Karpas-422 (cell line): ENCODE data around the gene ITPKB. TPM values are rescaled to one million over a fixed set of nuclear protein-coding genes. Genes with fewer than 3 reads are reported as not detected.
A peak's percentile ranks its signal among the peaks of the same experiment; 100 is the strongest.

Experiments
- DNase-seq: peaks from one replicate; pipeline ENCODE4 v3.0.0-alpha.2; 2015
- H2AFZ ChIP-seq: fragments of 200-600 bp; sonication (generic); 2 replicates; pipeline ENCODE4 v1.6.1; 2014; ENCODE audit warnings: antibody characterized with exemption, low read length, mixed read lengths
- H3K27ac ChIP-seq: fragments of 200-600 bp; sonication (generic); 2 replicates; pipeline ENCODE4 v1.5.1; 2014; ENCODE audit warnings: mild to moderate bottlenecking, low read length, moderate library complexity
- H3K27me3 ChIP-seq: fragments of 200-600 bp; sonication (generic); 2 replicates; pipeline ENCODE4 v1.6.1; 2014; ENCODE audit warnings: low read length, mixed read lengths
- H3K36me3 ChIP-seq: fragments of 200-600 bp; sonication (generic); 2 replicates; pipeline ENCODE4 v1.6.1; 2014; ENCODE audit warnings: low read length, mixed read lengths; ENCODE audit not compliant: insufficient read depth
- H3K4me1 ChIP-seq: fragments of 200-600 bp; sonication (generic); 2 replicates; pipeline ENCODE4 v1.6.1; 2014; ENCODE audit warnings: mild to moderate bottlenecking, low read length, mixed read lengths
- H3K4me2 ChIP-seq: fragments of 200-600 bp; sonication (generic); 2 replicates; pipeline ENCODE4 v1.6.1; 2014; ENCODE audit warnings: low read length, low read depth, mild to moderate bottlenecking; ENCODE audit not compliant: poor library complexity, severe bottlenecking
- H3K4me3 ChIP-seq: fragments of 200-600 bp; sonication (generic); 2 replicates; pipeline ENCODE4 v1.5.1; 2014; ENCODE audit warnings: mild to moderate bottlenecking, antibody characterized with exemption, low read length, mixed read lengths
- H3K79me2 ChIP-seq: fragments of 200-600 bp; sonication (generic); 2 replicates; pipeline ENCODE4 v1.6.1; 2014; ENCODE audit warnings: mild to moderate bottlenecking, low read length, mixed read lengths
- H3K9ac ChIP-seq: fragments of 200-600 bp; sonication (generic); 2 replicates; pipeline ENCODE4 v1.6.0; 2014; ENCODE audit warnings: low read length
- H3K9me2 ChIP-seq: fragments of 200-600 bp; sonication (generic), shearing (Covaris generic); replicated peaks from 2 replicates; pipeline ENCODE4 v1.6.0; 2014; ENCODE audit warnings: mild to moderate bottlenecking, low read length, moderate library complexity; ENCODE audit not compliant: insufficient read depth
- H3K9me3 ChIP-seq: fragments of 300-700, 200-600 bp; sonication (generic); 2 replicates; pipeline ENCODE4 v1.6.1; 2014; ENCODE audit warnings: low read length, mixed read lengths
- H4K20me1 ChIP-seq: fragments of 200-600 bp; sonication (generic); 2 replicates; pipeline ENCODE4 v1.6.1; 2014; ENCODE audit warnings: mild to moderate bottlenecking, antibody characterized with exemption, low read length, low read depth; ENCODE audit not compliant: insufficient read depth
- total RNA-seq: library from RNA; depleted of rRNA; stranded (reverse); fragments of >200 nt; shearing (Covaris generic); gene quantifications from 2 replicates; pipeline ENCODE4 v1.2.3, GENCODE V29; 2014; ENCODE audit warnings: low replicate concordance

Gene ITPKB
- total RNA-seq, 1 experiment from 2014 or later = 79.0 TPM

DNA sequence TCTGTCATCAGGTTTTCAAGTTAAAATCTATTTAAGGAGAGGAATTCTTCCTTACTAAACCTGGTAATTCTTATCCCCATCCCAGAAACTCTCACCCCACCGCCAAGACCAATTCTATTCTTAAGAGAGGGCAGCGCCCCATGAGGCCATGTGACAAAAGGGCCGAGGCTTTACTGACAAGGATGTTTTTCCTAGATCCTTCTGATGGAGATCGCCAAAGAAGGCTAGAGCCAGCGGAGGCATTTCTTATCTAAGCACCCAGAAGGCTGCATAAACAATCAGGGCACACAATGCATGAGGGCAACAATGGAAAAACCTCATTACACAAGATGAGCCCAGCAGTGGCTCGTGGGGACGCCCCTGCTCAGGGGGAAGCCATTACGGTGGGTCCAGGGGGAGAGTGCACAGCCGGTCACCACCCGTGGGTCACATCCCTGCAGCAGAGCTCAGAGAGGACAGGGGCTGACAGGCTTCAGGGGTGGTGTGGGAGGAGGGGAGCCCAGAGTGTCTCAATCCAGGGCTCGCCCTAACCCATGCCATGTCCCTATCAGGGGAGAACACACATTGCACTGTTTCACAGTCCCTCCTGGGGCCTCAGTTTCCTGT, 88.7 kb downstream of the ITPKB start:
- no peak for DNase-seq

DNA sequence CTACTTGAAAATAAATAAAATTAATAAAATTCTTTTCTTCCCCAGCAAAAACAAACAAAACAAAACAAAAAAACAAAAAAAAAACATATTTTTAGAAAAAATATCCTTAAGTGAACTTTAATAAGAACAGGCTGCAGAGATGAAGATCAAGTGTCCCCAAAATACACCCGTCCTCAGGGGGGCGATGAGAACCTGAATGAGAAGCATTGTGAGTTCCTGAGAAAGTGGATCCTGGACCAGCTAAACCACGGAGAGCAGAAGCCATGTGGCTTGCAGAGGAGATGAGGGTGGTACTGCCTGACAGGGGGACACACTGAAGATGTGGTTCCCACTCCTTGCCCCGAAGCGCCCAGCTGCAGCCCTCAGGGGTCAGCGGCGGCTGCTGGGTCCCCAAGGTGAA, 89.3 kb downstream of the ITPKB start:
- peaks cover 27% of the 10 kb centered on the region for H3K79me2 ChIP-seq
- peaks cover 31% of the 10 kb centered on the region for H3K36me3 ChIP-seq
- H3K9ac ChIP-seq = no peak overlapping the region
- no peak overlapping the region for H3K27ac ChIP-seq
- H2AFZ ChIP-seq = no peak overlapping the region
- H3K9me3 ChIP-seq = no peaks in the 10 kb centered on the region
- H4K20me1 ChIP-seq = no peaks in the 10 kb centered on the region; the same call in 1 of the 2 replicates
- peak; percentile 82 for DNase-seq
- H3K4me3 ChIP-seq = no peak overlapping the region
- no peaks in the 10 kb centered on the region for H3K27me3 ChIP-seq
- no peaks in the 10 kb centered on the region for H3K4me1 ChIP-seq
- no peak overlapping the region for H3K4me2 ChIP-seq
- no peaks in the 10 kb centered on the region for H3K9me2 ChIP-seq

More for the DNA sequence above, 88.7 kb downstream of the ITPKB start:
- Histone ChIP-seq H3K4me1 (no peaks in the 10 kb centered on the region), H3K36me3 (peaks cover 31% of the 10 kb centered on the region), H3K9me3 (no peaks in the 10 kb centered on the region), H3K4me2 (no peak overlapping the region), H4K20me1 (no peaks in the 10 kb centered on the region; the same call in 1 of the 2 replicates), H2AFZ (no peak overlapping the region), H3K79me2 (peaks cover 33% of the 10 kb centered on the region), H3K27ac (no peak overlapping the region), H3K9me2 (no peaks in the 10 kb centered on the region), H3K27me3 (no peaks in the 10 kb centered on the region), H3K9ac (no peak overlapping the region), H3K4me3 (0 out of 2 replicates have a peak overlapping the region, but pooled peaks have one; percentile 11)

DNA sequence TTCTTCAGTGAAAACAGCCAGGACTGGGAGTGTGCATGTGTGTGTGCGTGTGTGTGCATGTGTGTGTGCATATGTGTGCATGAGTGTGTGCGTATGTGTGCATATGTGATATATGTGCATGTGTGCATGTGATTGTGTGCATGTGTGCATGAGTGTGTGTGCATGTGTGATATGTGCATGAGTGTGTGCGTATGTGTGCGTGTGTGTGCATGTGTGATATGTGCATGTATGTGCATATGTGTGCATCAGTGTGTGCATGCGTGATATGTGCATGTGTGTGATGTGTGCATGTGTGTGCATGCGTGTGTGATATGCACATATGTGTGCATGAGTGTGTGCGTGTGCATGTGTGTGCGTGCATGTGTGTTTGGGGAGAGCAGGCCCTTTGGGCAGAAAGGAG, 89.8 kb downstream of the ITPKB start:
- Histone ChIP-seq H3K36me3 (peaks cover 31% of the 10 kb centered on the region), H3K9me2 (no peaks in the 10 kb centered on the region), H3K9me3 (no peaks in the 10 kb centered on the region), H3K27me3 (no peaks in the 10 kb centered on the region), H3K4me3 (peak overlapping the region; percentile 20; the same call in 1 of the 2 replicates), H3K4me2 (no peak overlapping the region), H4K20me1 (no peaks in the 10 kb centered on the region; the same call in 1 of the 2 replicates), H2AFZ (no peak overlapping the region), H3K27ac (no peak overlapping the region), H3K4me1 (no peaks in the 10 kb centered on the region), H3K9ac (peak overlapping the region; percentile 66; the same call in 1 of the 2 replicates), H3K79me2 (peaks cover 22% of the 10 kb centered on the region)
- no peak for DNase-seq

DNA sequence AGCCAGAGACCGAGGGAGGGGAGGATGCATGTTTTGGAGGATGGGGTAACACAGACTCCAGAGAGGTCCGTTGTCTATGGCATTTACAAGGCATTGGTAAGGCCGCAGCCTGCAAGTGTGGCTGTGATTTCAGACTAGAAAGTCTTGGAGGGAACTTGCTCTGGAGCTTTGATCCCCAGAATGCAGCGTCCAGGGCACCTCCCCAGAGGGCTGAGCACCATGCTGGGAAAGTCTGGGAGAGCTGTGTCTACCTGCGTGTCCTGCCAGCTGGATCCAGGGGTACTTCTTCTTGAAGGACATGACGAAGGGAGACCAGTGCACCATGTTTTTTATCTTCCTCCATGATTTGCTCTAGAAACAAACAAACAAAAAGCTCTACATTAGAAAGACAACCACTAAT, 90.7 kb downstream of the ITPKB start:
- no peak overlapping the region for H2AFZ ChIP-seq
- H4K20me1 ChIP-seq = no peaks in the 10 kb centered on the region; the same call in 1 of the 2 replicates
- no peaks in the 10 kb centered on the region for H3K9me3 ChIP-seq
- H3K9ac ChIP-seq = peak overlapping the region; percentile 66
- no peaks in the 10 kb centered on the region for H3K9me2 ChIP-seq
- H3K79me2 ChIP-seq = peaks cover 18% of the 10 kb centered on the region
- H3K4me1 ChIP-seq = no peaks in the 10 kb centered on the region
- no peak overlapping the region for H3K4me2 ChIP-seq
- no peak for DNase-seq
- peak overlapping the region; percentile 18; the same call in 1 of the 2 replicates for H3K4me3 ChIP-seq
- no peaks in the 10 kb centered on the region for H3K27me3 ChIP-seq
- H3K36me3 ChIP-seq = peaks cover 31% of the 10 kb centered on the region
- H3K27ac ChIP-seq = no peak overlapping the region

DNA sequence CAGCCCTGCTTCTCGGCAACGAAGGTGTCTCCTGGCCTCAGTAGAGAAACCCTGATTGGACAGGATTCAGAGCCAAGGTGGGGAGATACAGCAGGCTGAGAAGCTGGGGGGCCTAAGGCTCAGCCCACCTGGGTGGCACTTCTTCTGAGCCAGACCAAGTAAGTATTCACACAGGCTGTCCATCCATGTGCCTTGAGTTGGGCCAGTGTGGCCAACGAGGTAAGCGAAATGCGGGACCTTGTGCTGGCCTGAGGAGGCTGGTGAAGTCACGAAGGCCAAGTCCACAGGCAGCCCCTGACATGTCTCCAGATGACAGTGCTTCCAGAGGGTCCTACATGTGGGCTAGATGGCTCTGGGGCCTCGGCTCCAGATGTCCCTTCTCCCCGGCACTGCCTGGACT, 91.4 kb downstream of the ITPKB start:
- no peak for DNase-seq
- Histone ChIP-seq H3K79me2 (peaks cover 18% of the 10 kb centered on the region), H3K27me3 (no peaks in the 10 kb centered on the region), H3K4me2 (no peak overlapping the region), H3K9ac (peak overlapping the region; percentile 66), H2AFZ (no peak overlapping the region), H3K27ac (no peak overlapping the region), H3K9me2 (no peaks in the 10 kb centered on the region), H3K36me3 (peaks cover 34% of the 10 kb centered on the region), H3K4me1 (no peaks in the 10 kb centered on the region), H3K4me3 (peak overlapping the region; percentile 18; the same call in 1 of the 2 replicates), H3K9me3 (no peaks in the 10 kb centered on the region), H4K20me1 (no peaks in the 10 kb centered on the region; the same call in 1 of the 2 replicates)

DNA sequence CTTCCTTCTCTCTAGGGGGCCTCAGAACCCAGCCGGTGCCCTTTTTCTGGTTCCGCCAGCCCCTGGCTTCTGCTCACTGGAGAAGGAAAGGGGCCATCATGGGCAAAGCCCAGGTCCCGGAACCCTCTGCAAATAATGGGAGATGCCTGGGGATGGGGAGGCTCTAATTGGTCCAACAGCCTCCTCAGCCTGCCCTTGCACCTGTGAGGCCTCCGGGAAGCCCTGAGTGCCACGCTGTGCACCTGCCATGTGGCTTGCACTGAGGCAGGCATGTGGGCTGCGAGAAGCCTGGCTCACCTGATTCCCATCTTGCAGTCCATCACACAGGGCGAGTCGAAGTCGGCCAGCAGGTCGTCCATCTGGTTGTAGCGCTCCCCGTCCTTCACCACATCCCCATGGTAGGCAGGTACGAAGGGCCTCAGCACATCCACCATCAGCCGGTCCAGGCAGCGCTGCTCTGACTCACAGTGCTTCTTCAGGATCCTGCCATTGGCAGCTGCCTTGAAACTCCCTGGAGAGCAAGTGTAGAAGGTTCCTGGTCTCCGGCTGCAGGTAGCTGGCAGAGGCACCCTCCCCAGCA, 92.1 kb downstream of the ITPKB start:
- no peaks in the 10 kb centered on the region for H3K9me2 ChIP-seq
- H4K20me1 ChIP-seq = no peaks in the 10 kb centered on the region; the same call in 1 of the 2 replicates
- H3K4me2 ChIP-seq = no peak overlapping the region
- H3K79me2 ChIP-seq = peaks cover 18% of the 10 kb centered on the region
- no peak for DNase-seq
- H3K9me3 ChIP-seq = no peaks in the 10 kb centered on the region
- peak overlapping the region; percentile 66 for H3K9ac ChIP-seq
- no peaks in the 10 kb centered on the region for H3K4me1 ChIP-seq
- H3K36me3 ChIP-seq = peaks cover 38% of the 10 kb centered on the region
- peak overlapping the region; percentile 27; the same call in 1 of the 2 replicates for H3K4me3 ChIP-seq
- no peak overlapping the region for H3K27ac ChIP-seq
- H2AFZ ChIP-seq = no peak overlapping the region
- H3K27me3 ChIP-seq = no peaks in the 10 kb centered on the region

DNA sequence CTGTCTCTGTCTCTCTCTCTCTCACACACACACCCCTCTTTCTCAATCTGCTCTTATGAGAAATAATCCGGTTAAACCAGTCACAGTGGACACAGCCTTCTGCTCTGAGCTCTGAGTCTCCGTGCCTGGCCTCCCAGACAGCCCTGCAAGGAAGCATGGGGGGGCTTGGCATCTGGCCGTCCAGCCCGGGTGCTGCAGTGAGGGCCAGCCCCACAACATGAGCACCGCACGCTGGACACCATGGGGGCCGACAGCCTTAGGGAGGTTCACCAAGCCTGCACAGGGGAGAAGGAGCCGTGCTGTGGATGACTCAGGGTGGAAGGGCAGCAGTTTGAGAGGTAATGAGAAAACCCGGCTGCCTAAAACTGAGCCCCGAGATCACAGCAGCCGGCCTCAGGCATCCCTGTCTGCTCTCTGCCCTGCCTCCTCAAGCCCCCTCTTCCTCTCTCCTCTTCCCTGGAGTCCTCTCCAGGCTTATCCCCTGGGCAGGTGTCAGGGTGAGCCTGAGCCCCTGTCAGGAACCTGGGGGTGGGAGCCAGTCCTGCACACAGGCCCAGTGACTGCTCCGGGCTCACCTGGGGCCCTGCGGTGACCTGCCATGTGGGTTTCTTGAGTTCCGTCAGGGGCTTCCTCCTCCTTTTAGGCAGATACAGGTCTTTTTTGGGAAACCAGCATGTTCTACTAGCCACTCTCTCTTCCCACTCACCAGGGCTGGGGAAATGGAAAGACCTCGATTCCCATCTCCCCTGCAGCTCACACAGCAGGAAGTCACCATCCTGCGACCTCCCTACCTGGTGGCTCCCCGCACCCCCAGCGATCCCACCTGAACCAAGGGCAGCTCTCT, 92.8 kb downstream of the ITPKB start:
- H3K4me1 ChIP-seq = no peaks in the 10 kb centered on the region
- peak; percentile 69 for DNase-seq
- no peaks in the 10 kb centered on the region for H3K27me3 ChIP-seq
- H3K79me2 ChIP-seq = peaks cover 18% of the 10 kb centered on the region
- H3K9me2 ChIP-seq = no peaks in the 10 kb centered on the region
- H3K9me3 ChIP-seq = no peaks in the 10 kb centered on the region
- H2AFZ ChIP-seq = no peak overlapping the region
- peak overlapping the region; percentile 66 for H3K9ac ChIP-seq
- H3K36me3 ChIP-seq = peaks cover 41% of the 10 kb centered on the region
- peak overlapping the region; percentile 27; the same call in 1 of the 2 replicates for H3K4me3 ChIP-seq
- H4K20me1 ChIP-seq = no peaks in the 10 kb centered on the region; the same call in 1 of the 2 replicates
- H3K27ac ChIP-seq = no peak overlapping the region
- no peak overlapping the region for H3K4me2 ChIP-seq
